OCI-LY1 (cell line): Measurements from ENCODE around the gene DES.

Source experiments
- H2AFZ ChIP-seq: fragments of 200-600 bp; sonication (generic), shearing (Covaris generic); 2 replicates; pipeline ENCODE4 v1.6.0; 2014; ENCODE audit warnings: antibody characterized with exemption, mild to moderate bottlenecking, low read length
- H3F3A ChIP-seq: fragments of 200-600 bp; sonication (generic), shearing (Covaris generic); 2 replicates; pipeline ENCODE4 v1.6.0; 2014; ENCODE audit warnings: mild to moderate bottlenecking, antibody characterized with exemption, low read length, moderate library complexity; ENCODE audit not compliant: insufficient read depth
- H3K27ac ChIP-seq: fragments of 200-600 bp; sonication (generic); 2 replicates; pipeline ENCODE4 v1.5.1; 2014; ENCODE audit warnings: low read length, mixed run types, mild to moderate bottlenecking, low read depth; ENCODE audit not compliant: poor library complexity, severe bottlenecking
- H3K27me3 ChIP-seq: fragments of 200-600 bp; sonication (generic); 2 replicates; pipeline ENCODE4 v1.6.0; 2014; ENCODE audit warnings: antibody characterized with exemption, mild to moderate bottlenecking, low read length, moderate library complexity; ENCODE audit not compliant: insufficient read depth
- H3K36me3 ChIP-seq: fragments of 200-600 bp; sonication (generic); 2 replicates; pipeline ENCODE4 v1.6.1; 2014; ENCODE audit warnings: mild to moderate bottlenecking, antibody characterized with exemption, low read length, moderate library complexity, mixed read lengths; ENCODE audit not compliant: insufficient read depth
- H3K4me1 ChIP-seq: fragments of 200-600 bp; sonication (generic); 2 replicates; pipeline ENCODE4 v1.5.1; 2014; ENCODE audit warnings: mild to moderate bottlenecking, low read length, moderate library complexity; ENCODE audit not compliant: insufficient read depth, severe bottlenecking
- H3K4me2 ChIP-seq: fragments of 200-600 bp; sonication (generic), shearing (Covaris generic); 2 replicates; pipeline ENCODE4 v1.6.1; 2014; ENCODE audit warnings: low read length
- H3K4me3 ChIP-seq: fragments of 200-600 bp; sonication (generic); 2 replicates; pipeline ENCODE4 v1.5.1; 2014; ENCODE audit warnings: low read length, low read depth, mild to moderate bottlenecking, mixed read lengths; ENCODE audit not compliant: poor library complexity, severe bottlenecking
- H3K79me2 ChIP-seq: fragments of 200-600 bp; shearing (Covaris generic); 2 replicates; pipeline ENCODE4 v1.6.1; 2016; ENCODE audit warnings: mixed run types, low read length, mixed read lengths; ENCODE audit not compliant: insufficient read depth
- H3K9ac ChIP-seq: fragments of 200-600 bp; sonication (generic), shearing (Covaris generic); 2 replicates; pipeline ENCODE4 v1.6.1; 2014; ENCODE audit warnings: mild to moderate bottlenecking, low read length, mixed read lengths
- H3K9me2 ChIP-seq: fragments of 200-600 bp; sonication (generic), shearing (Covaris generic); 2 replicates; pipeline ENCODE4 v1.6.1; 2014; ENCODE audit warnings: low read depth, mild to moderate bottlenecking, low read length, mixed read lengths
- H3K9me3 ChIP-seq: fragments of 200-600 bp; shearing (Covaris generic); 2 replicates; pipeline ENCODE4 v1.6.1; 2014; ENCODE audit warnings: low read length, mixed read lengths
- H4K20me1 ChIP-seq: fragments of 200-600 bp; sonication (generic), shearing (Covaris generic); 2 replicates; pipeline ENCODE4 v1.6.0; 2016; ENCODE audit warnings: mild to moderate bottlenecking, low read length; ENCODE audit not compliant: insufficient read depth
- EZH2 ChIP-seq: fragments of 200-600 bp; sonication (generic), shearing (Covaris generic); IDR thresholded peaks from 2 replicates; pipeline ENCODE4 v1.8.0; 2017; ENCODE audit warnings: borderline replicate concordance, mixed run types, mild to moderate bottlenecking, antibody characterized with exemption, low read length, moderate library complexity, mixed read lengths
- TF ChIP-seq, protein P1 (sequence below): fragments of 200-600 bp; sonication (generic), shearing (Covaris generic); IDR thresholded peaks from 2 replicates; pipeline ENCODE4 v1.5.1; 2017; ENCODE audit warnings: mild to moderate bottlenecking, antibody characterized with exemption, low read length, moderate library complexity, mixed read lengths

The DES gene

DNA sequence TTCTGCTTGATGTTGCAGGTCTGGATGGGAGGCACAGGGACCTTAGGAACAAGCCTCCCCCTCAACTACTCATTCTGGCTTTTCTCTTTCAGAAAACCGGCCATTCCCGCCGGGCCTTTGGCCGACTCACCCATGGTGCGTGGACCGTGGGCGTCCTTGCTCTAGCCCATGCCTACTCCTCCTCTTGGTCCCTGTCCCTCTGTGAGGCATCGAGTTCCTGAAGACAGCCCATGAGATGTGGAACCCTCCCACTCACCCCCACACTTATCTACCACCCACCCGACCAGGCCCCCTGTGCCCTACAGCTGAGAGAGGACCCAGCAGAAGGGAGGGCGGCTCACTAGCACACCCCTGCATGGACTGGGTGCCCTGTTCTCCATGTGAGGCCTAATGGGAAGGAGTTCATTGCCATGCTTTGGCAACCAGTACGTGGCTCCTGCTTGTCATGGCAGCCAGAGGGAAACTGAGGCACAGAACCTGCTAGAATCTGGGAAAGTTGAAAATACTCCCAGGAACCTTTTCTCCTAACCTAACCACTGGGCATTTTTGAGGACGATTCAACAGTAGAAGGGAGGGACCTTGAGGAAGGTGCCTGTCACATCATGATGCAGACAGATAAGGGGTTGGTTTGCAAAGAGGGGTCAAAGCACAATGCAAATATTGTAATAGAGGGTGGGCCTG is 25.0 kb downstream of the DES start:
- Histone ChIP-seq H3K27me3 (peaks cover 6% of the 10 kb centered on the region; the same call in 1 of the 2 replicates), H3K4me1 (no peaks in the 10 kb centered on the region), H3F3A (no peaks in the 10 kb centered on the region), H3K9me3 (no peaks in the 10 kb centered on the region), H3K4me3 (no peak overlapping the region), H2AFZ (no peak overlapping the region), H3K9me2 (no peaks in the 10 kb centered on the region), H3K36me3 (no peaks in the 10 kb centered on the region), H3K79me2 (no peaks in the 10 kb centered on the region), H3K27ac (no peak overlapping the region), H3K9ac (no peak overlapping the region), H4K20me1 (no peaks in the 10 kb centered on the region), H3K4me2 (no peak overlapping the region)
- TF ChIP-seq EZH2 = no peak
- TF ChIP-seq, protein P1, sequence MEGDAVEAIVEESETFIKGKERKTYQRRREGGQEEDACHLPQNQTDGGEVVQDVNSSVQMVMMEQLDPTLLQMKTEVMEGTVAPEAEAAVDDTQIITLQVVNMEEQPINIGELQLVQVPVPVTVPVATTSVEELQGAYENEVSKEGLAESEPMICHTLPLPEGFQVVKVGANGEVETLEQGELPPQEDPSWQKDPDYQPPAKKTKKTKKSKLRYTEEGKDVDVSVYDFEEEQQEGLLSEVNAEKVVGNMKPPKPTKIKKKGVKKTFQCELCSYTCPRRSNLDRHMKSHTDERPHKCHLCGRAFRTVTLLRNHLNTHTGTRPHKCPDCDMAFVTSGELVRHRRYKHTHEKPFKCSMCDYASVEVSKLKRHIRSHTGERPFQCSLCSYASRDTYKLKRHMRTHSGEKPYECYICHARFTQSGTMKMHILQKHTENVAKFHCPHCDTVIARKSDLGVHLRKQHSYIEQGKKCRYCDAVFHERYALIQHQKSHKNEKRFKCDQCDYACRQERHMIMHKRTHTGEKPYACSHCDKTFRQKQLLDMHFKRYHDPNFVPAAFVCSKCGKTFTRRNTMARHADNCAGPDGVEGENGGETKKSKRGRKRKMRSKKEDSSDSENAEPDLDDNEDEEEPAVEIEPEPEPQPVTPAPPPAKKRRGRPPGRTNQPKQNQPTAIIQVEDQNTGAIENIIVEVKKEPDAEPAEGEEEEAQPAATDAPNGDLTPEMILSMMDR = no peak

DNA sequence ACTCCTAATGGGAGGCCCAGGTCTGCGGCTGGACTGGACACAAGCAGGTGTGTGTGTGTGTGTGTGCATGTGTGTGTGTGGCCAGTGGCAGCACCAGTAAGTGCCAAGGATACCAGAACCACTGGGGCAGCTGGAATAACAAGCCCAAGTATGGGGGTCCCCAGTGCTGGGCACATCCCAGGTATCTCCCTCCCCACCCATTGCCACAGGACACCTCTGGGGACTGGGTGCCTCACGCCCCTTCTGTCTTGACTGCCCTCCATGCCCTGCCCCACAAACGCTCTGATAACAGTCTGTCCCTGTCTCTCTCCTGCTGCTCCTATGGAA is 25.5 kb downstream of the DES start:
- Histone ChIP-seq H3K9me3 (no peaks in the 10 kb centered on the region), H4K20me1 (no peaks in the 10 kb centered on the region), H3K4me3 (no peak overlapping the region), H3F3A (no peaks in the 10 kb centered on the region), H3K4me2 (no peak overlapping the region), H3K27ac (no peak overlapping the region), H3K4me1 (no peaks in the 10 kb centered on the region), H2AFZ (no peak overlapping the region), H3K9ac (no peak overlapping the region), H3K36me3 (no peaks in the 10 kb centered on the region), H3K27me3 (peaks cover 6% of the 10 kb centered on the region; the same call in 1 of the 2 replicates), H3K79me2 (no peaks in the 10 kb centered on the region), H3K9me2 (no peaks in the 10 kb centered on the region)
- TF ChIP-seq, protein P1 = no peak
- TF ChIP-seq EZH2 = no peak

DNA sequence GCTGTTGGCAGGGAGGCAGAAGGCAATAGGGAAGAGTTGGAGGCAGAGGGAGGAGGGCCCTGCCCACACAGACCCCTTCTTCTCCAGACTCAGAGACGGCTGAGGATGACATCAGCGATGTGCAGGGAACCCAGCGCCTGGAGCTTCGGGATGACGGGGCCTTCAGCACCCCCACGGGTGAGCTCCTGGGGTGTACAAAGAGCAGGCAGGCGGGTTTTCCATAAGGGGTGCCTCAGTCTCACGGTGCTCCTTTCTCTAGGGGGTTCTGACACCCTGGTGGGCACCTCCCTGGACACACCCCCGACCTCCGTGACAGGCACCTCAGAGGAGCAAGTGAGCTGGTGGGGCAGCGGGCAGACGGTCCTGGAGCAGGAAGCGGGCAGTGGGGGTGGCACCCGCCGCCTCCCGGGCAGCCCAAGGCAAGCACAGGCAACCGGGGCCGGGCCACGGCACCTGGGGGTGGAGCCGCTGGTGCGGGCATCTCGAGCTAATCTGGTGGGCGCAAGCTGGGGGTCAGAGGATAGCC is 26.5 kb downstream of the DES start:
- Histone ChIP-seq H3K9ac (no peak overlapping the region), H3K36me3 (no peaks in the 10 kb centered on the region), H3K79me2 (no peaks in the 10 kb centered on the region), H4K20me1 (no peaks in the 10 kb centered on the region), H3K9me2 (no peaks in the 10 kb centered on the region), H2AFZ (no peak overlapping the region), H3K4me2 (no peak overlapping the region), H3K9me3 (no peaks in the 10 kb centered on the region), H3K4me3 (no peak overlapping the region), H3K27ac (no peak overlapping the region), H3F3A (no peaks in the 10 kb centered on the region), H3K4me1 (no peaks in the 10 kb centered on the region), H3K27me3 (peaks cover 6% of the 10 kb centered on the region; the same call in 1 of the 2 replicates)
- no peak for TF ChIP-seq EZH2
- TF ChIP-seq, protein P1 = no peak
